CD4-positive, alpha-beta T cell treated with Interleukin-12 subunit alpha and Interleukin-12 subunit beta, for 1 hour (primary cell): ENCODE data around the gene IL11.
A peak's percentile ranks its signal among the peaks of the same experiment; 100 is the strongest.

Experiments
- DNase-seq: peaks from one replicate; pipeline ENCODE4 v3.0.0-alpha.2; 2020

The IL11 gene

GRCh38 chr19:55390461-55390880, 20.2 kb upstream of the IL11 start:
- DNase-seq = no peak

DNA sequence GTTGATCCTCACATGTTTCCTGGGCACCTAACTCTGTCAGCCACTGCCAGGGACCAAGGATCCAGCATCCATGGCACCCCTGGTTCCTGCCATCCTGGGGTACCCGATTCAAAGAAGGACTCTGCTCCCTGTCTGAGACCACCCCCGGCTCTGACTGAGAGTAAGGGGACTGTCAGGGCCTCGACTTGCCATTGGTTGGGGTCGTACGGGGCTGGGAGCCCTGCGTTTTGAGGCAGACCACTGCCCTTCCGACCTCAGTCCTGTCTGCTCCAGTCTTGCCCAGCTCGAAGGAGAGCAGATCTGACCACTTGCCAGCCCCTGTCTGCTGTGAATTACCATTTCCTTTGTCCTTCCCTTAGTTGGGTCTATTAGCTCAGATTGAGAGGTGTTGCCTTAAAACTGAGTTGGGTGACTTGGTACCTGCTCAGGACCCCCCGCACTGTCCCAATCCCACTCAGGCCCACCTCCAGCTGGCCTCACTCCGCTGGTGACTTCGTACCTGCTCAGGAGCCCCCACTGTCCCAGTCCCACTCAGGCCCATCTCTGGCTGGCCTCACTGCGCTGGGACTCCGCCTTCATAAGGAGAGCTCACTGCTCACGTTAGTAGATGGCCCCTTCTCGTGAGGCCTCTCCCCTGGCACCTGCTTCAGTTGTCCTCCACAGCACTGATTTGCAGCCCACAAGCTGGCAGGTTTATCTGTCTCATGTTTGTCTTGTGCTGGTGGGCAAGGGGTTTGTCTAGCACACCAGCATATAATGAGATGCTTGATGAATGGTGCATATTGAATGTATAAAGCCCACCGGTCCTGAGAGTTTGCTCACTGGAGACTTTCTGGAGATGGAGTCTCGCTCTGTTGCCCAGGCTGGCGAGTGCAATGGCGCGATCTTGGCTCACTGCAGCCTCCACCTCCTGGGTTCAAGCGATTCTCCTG, 19.4 kb upstream of the IL11 start:
- no peak for DNase-seq

- DNase-seq = no peak
Measured at GRCh38 chr19:55387736-55388497, 17.7 kb upstream of the IL11 start.

- DNase-seq = no peak
Measured at GRCh38 chr19:55386493-55386971, 16.3 kb upstream of the IL11 start.

DNA sequence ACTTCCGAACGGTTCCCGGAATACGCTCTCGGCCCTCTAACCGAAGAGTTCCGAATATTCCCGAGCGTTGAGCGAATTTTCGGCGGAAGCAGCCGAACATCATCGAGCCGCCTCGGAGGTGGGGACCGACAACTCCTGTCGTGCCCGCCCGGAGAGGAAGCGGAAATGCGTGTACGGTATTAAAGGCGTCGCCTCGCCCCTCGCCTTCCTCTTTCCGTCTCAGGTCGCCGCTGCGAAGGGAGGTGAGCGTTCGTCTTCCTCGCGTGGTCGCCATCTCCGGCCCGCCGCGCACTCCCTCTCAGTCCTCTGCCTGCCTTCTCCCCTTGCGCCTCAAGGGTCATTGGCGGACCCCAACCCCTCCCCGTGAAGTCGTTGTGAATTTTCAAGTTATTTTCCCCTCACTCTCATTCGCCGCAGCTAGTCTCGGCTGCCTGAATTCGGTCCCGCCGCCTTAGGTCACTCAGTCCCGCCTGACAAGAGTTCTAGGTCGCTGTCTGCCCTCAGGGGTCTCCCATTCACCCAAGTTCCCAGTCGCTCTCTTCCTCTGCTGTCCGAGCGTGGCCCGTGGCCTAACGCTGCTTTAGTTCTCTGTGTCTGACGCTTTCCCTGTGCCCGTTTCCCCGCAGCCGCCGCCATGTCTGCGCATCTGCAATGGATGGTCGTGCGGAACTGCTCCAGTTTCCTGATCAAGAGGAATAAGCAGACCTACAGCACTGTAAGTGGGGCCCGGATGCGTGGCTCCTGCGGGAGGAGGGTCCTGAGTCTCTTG, 15.6 kb upstream of the IL11 start, which contains the start of gene RPL28:
TSS of gene RPL28 (plus strand) at position 209 of the 769 bp plus-strand sequence. CDS start at position 635, 426 bp downstream.
- DNase-seq = peak; percentile 99

DNA sequence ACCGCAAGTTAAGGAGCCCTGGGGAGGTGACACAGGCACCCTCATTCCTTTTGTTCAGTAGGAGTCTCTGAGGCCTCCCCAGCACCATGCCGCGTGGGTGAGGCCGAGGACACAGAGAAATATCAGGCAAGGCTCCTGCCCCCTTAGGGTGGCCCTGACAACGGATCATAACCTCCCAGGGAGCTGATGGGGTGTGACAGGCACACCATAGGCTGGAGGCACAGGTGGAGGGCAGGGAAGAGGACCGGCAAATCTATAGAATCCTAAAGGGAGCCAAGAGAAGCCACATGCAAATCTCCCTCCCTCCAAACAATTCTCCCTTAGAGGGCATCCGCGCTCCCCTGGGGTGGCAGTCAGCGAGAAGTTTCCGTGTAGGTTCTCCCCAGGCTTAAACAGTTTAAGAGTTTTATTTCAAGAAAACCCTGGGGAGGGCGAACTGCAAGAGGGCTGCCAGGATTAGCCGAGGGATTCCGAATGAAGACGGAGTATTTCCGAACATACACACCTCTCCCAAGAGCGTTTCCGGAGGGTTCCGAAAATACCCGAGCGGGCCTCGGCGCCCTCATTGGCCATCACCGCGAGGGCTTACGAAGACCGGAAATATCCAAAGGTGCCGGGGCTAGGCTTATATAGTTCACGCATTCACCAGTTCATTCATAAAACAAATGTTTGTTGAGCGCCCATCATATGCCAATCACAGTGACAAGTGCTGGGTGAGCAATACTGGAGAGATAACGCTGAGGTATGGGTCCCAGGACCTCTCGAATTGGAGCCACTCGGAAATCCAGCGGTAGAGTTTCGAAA, 14.9 kb upstream of the IL11 start:
- DNase-seq = peak; percentile 96

DNA sequence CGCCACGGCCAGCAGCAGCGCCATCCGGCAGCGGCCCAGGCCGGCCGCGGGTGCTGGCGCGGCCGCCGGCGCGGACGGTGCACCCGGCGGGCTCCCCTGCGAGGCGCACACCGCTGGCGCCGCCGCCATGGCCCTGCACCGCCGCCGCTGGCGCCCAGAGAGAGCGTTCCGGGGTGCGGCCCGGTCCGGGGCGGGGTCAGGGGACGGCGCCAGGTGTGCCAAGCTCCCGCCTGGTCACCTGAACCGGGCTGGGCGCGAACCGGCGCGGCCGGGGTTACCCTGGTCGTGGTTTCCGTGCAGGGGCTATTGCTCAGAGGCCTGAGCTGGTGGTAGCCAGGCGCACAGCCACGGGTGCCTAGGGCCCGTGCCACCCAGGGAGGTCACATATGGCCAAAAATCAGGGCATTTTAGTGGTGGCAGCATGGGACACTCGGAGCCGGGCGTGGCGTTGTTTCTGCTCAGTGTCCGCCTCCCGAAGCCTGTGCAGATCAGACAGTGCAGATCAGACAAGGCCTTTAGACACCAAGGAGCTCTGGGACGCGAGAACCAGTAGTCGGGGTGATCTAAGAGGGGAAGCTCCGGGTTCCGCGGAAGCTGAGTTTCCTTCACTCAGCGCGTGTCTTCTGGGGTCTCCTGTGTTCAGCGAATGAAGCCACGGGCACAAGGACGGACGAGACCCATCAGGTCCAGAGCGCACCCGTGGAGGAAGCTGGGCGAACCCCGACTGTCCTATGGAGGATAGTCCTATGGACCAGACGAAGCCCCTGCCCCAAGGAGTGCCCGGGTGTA, 14.1 kb upstream of the IL11 start, which contains the start of gene TMEM238:
TSS of gene TMEM238 (minus strand) at position 162 of the 789 bp plus-strand sequence. CDS start at position 129, 33 bp downstream.
- peak; percentile 48 for DNase-seq

GRCh38 chr19:55383279-55384130, 13.2 kb upstream of the IL11 start:
- DNase-seq = peak; percentile 57

DNA sequence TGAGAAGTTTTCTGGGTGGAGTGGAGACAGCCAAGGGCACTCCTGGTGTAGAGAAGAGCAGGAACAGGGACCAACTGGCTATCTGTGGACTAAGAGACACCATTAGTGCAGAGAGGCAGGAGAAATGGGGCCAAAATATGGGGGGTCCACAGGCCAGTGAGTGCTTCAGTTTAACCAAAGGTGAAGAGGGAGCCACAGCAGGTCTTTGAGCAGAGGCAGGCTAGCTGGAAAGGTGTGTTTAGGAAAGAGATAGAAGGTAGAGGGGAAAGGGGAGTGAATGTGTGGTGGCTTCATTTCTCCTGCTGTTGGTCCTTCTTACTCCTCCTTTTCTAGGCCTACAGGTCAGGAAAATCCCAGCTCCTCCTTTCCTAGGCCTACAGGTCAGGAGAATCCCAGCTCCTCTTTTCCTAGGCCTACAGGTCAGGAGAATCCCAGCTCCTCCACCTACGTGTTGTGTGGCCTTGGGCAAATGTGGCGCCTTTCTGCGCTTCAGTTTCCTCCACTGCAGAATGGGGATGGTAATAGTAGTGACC, 12.3 kb upstream of the IL11 start:
- no peak for DNase-seq

DNA sequence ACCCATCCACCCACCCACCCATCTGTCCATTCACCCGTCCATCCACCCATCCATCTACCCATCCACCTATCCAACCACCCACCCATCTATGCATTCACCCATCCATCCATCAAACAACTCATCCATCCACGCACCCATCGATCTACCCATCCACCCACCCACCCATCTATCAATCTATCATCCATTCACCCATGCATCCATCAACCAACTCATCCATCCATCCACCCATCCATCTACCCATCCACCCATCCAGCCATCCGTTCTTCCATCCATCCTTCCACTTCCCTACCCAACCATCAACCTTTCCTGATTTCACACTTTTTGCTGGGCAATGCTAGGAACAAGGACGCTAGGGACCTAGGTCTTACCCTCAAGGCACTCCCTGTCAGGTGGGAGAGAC, 11.8 kb upstream of the IL11 start:
- no peak for DNase-seq

GRCh38 chr19:55379174-55379573, 8.9 kb upstream of the IL11 start:
- no peak for DNase-seq

DNA sequence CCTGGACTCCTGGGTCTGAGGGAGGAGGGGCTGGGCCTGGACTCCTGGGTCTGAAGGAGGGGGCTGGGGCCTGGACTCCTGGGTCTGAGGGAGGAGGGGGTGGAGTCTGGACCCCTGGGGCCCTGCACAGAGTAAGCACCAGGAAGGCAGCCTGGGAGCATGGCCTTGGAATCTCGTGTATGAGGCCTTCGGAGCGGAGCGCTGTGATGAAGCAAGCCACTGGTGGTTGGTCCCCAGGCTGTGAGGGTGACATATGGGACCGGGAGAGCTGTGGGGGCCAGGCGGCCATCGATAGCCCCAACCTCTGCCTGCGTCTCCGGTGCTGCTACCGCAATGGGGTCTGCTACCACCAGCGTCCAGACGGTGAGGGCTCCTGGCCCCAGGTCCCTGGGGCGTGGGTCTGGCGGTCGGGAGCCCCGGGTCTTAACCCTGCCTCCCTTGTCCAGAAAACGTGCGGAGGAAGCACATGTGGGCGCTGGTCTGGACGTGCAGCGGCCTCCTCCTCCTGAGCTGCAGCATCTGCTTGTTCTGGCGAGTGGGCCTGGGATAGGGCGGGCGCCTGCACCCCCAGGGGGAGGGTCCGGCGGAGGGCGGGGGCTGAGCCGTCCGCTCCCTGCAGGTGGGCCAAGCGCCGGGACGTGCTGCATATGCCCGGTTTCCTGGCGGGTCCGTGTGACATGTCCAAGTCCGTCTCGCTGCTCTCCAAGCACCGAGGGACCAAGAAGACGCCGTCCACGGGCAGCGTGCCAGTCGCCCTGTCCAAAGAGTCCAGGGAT, 7.3 kb upstream of the IL11 start:
- no peak for DNase-seq

DNA sequence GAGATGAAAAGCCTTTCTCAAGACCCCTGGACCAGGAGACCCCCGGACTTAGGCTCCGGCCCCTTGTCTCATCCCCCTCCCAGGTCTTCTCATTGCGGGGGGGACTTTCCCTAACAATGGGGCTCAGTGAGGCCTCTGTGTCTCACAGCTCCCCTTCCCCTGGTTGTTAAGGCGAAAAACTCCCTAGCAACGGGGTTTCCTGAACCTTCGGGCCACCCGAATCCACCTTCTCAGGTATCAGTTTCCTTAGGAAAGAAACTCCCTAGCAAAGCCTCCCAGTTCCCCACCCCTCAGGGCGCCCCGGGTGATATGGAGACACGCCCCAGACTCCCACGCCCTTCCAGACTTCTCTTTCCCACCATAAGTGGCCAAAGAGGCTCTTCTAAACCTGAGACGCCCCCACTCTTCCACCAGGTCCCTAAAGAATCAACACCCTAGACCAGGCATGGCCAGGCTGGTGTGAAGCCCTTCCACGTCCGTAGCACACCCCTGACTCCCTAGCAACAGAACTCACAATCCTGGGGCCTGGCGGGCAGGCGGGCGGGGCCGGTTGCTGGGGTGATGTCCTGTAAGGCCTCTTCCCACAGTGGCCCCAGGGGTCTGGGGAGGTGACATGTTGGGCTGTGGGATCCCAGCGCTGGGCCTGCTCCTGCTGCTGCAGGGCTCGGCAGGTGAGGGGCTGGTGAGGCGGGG, 6.1 kb upstream of the IL11 start, which contains the start of gene TMEM190:
TSS of gene TMEM190 (plus strand) at position 586 of the 693 bp plus-strand sequence. CDS start at position 614, 28 bp downstream.
- DNase-seq = no peak

DNA sequence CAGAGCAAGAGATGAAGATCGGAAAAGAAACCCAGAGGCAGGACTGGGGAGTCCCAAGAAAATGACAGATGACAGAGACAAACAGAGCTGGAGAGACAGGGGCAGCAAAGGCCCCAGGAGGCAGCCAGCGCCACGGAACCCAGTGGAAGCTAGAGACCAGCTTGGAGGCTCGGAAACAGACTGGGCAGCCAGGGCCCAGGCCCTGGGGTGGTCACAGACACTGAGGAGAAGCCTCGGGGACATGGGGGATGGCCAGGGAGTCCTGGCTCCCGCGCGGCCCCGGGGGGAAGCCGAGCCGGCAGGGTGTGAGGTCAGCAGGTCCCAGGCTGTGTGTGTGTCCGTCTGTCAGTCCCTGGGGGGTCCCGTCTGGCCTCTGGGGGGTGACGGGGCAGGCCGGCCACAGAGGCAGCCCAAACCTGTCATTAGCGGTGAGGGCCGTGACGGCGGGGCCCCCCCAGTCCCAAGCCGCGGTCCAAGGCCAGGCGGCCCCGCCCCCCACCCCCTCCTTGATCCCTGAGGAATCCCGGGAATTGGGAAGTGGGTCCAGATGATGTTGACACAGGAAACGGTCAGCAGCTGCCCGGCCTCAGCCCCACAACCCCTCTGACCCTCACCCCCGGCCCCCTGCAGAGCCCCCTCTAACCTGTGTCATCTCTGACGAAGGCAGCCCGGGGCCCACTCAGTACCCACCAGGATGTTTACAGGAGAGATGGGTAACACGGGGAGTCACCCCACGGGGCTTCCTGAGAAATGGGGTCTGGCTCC, 3.9 kb upstream of the IL11 start:
- DNase-seq = no peak

GRCh38 chr19:55373306-55373992, 3.2 kb upstream of the IL11 start:
- DNase-seq = no peak

- DNase-seq = no peak
Measured at GRCh38 chr19:55372316-55373081, 2.2 kb upstream of the IL11 start.
